OCI-LY7 (cell line): Measurements from ENCODE around the gene ELL. TPM values are rescaled to one million over a fixed set of nuclear protein-coding genes. Genes with fewer than 3 reads are reported as not detected.

ENCODE experiments used
- BruUV-seq: library from RNA; stranded (reverse); fragments of 400-500 nt; replicated peaks from 2 replicates; lab custom pipeline; 2021; lab: Mats Ljungman, UMichigan
- CTCF ChIA-PET: fragments of 300-600 bp; sonication (Branson Sonifier 250); formaldehyde crosslinking; loops from one replicate; lab custom pipeline; 2022; ENCODE audit warnings: antibody characterized with exemption; ENCODE audit not compliant: unreplicated experiment; lab: Charles Lee
- POLR2A ChIA-PET: fragments of 300-600 bp; sonication (Branson Sonifier 250); formaldehyde crosslinking; loops from one replicate; lab custom pipeline; 2022; ENCODE audit warnings: antibody characterized with exemption; lab: Charles Lee
- DNase-seq: peaks from one replicate; pipeline ENCODE4 v3.0.0-alpha.2; 2015; ENCODE audit warnings: low spot score
- H2AFZ ChIP-seq: fragments of 200-600 bp; sonication (generic), shearing (Covaris generic); 2 replicates; pipeline ENCODE4 v1.6.1; 2014; ENCODE audit warnings: mild to moderate bottlenecking, antibody characterized with exemption, low read length, moderate library complexity
- H3K27ac ChIP-seq: fragments of 200-600 bp; sonication (generic); 2 replicates; pipeline ENCODE4 v1.5.1; 2014; ENCODE audit warnings: mixed run types, low read depth, mild to moderate bottlenecking, moderate library complexity, low read length, inconsistent platforms; ENCODE audit not compliant: poor library complexity, severe bottlenecking
- H3K36me3 ChIP-seq: fragments of 200-600 bp; sonication (generic); 2 replicates; pipeline ENCODE4 v1.6.1; 2014; ENCODE audit warnings: mild to moderate bottlenecking, antibody characterized with exemption, low read length, moderate library complexity, mixed read lengths; ENCODE audit not compliant: insufficient read depth
- H3K4me1 ChIP-seq: fragments of 200-600 bp; sonication (generic); 2 replicates; pipeline ENCODE4 v1.5.1; 2014; ENCODE audit warnings: mild to moderate bottlenecking, low read length; ENCODE audit not compliant: insufficient read depth, poor library complexity, severe bottlenecking
- H3K4me2 ChIP-seq: fragments of 200-600 bp; sonication (generic); 2 replicates; pipeline ENCODE4 v1.6.1; 2014; ENCODE audit warnings: mild to moderate bottlenecking, low read length
- H3K4me3 ChIP-seq: fragments of 200-600 bp; sonication (generic); 2 replicates; pipeline ENCODE4 v1.5.1; 2014; ENCODE audit warnings: mild to moderate bottlenecking, low read depth, low read length; ENCODE audit not compliant: poor library complexity, severe bottlenecking
- H3K79me2 ChIP-seq: fragments of 200-600 bp; sonication (generic); 2 replicates; pipeline ENCODE4 v1.6.1; 2016; ENCODE audit warnings: low read depth, mild to moderate bottlenecking, low read length, moderate library complexity, mixed read lengths; ENCODE audit not compliant: insufficient read depth
- H3K9me2 ChIP-seq: fragments of 200-600 bp; sonication (generic); 2 replicates; pipeline ENCODE4 v1.6.1; 2016; ENCODE audit warnings: mild to moderate bottlenecking, low read length, mixed read lengths; ENCODE audit not compliant: insufficient read depth
- H3K9me3 ChIP-seq: fragments of 200-600 bp; sonication (generic); 2 replicates; pipeline ENCODE4 v1.6.1; 2014; ENCODE audit warnings: mild to moderate bottlenecking, mixed run types, low read length, mixed read lengths
- H4K20me1 ChIP-seq: fragments of 200-600 bp; sonication (generic); 2 replicates; pipeline ENCODE4 v1.6.1; 2014; ENCODE audit warnings: mild to moderate bottlenecking, antibody characterized with exemption, low read length, moderate library complexity, mixed read lengths; ENCODE audit not compliant: insufficient read depth
- EZH2phosphoT487 ChIP-seq: fragments of 200-600 bp; sonication (generic); IDR thresholded peaks from 2 replicates; pipeline ENCODE4 v1.6.1; 2018; ENCODE audit warnings: low read depth, borderline replicate concordance, mild to moderate bottlenecking, mixed run types, antibody characterized with exemption, low read length, moderate library complexity, mixed read lengths
- intact Hi-C: fragments of 100-400 bp; cut with micrococcal nuclease; formaldehyde crosslinking; loops from one replicate; pipeline ENCODE4 v1.10.0; 2022; ENCODE audit not compliant: unreplicated experiment
- total RNA-seq, 2 experiments: library from RNA; depleted of rRNA in 1 of 2; stranded (reverse); fragments of >200 nt in 1 of 2; shearing (Covaris generic) in 1 of 2; gene quantifications; 2 replicates each; pipeline ENCODE4 v1.2.3, GENCODE V29; 2014 to 2022
- TF ChIP-seq, protein P1 (sequence below): fragments of 200-600 bp; sonication (generic); conservative IDR thresholded peaks from 2 replicates; pipeline ENCODE4 v1.5.1; 2014; ENCODE audit warnings: mild to moderate bottlenecking, antibody characterized with exemption, low read length, moderate library complexity, mixed read lengths

Gene ELL
- total RNA-seq, 2 experiments from 2014 or later: 14.4 to 24.6 TPM

DNA sequence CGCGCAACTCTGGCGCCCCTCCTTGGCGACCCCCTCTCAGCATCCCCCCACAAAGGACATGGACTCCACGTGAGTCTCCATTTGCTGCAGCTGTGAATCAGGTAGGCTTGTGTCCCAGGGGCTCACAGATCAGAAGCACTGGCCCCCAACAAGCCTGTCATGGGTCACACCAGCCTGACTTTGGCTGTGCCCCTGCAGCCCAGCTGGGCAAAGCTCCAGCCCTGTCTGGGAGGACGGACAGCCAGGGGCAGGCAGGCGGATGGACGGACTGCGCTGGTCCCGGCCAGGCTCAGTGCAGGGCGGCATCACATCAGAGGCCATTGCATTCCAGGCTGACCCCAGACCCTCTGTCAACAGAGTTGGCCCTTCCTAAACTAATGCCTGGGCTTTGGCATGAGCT, 55.5 kb downstream of the ELL start:
- POLR2A ChIA-PET: interaction anchor here (0.6 kb wide), 2 partner anchors 9 to 583 kb away, joined by 3 read pairs; no protein-coding TSS in a partner anchor
- intact Hi-C loops: no loop called here
- Histone ChIP-seq H3K79me2 (no peaks in the 10 kb centered on the region), H2AFZ (no peak overlapping the region), H3K4me3 (no peak overlapping the region), H3K9me3 (no peaks in the 10 kb centered on the region), H3K9me2 (no peaks in the 10 kb centered on the region), H4K20me1 (no peaks in the 10 kb centered on the region), H3K36me3 (peaks cover 24% of the 10 kb centered on the region; the same call in 1 of the 2 replicates), H3K4me2 (no peak overlapping the region), H3K4me1 (no peaks in the 10 kb centered on the region), H3K27ac (no peak overlapping the region)
- TF ChIP-seq, protein P1, sequence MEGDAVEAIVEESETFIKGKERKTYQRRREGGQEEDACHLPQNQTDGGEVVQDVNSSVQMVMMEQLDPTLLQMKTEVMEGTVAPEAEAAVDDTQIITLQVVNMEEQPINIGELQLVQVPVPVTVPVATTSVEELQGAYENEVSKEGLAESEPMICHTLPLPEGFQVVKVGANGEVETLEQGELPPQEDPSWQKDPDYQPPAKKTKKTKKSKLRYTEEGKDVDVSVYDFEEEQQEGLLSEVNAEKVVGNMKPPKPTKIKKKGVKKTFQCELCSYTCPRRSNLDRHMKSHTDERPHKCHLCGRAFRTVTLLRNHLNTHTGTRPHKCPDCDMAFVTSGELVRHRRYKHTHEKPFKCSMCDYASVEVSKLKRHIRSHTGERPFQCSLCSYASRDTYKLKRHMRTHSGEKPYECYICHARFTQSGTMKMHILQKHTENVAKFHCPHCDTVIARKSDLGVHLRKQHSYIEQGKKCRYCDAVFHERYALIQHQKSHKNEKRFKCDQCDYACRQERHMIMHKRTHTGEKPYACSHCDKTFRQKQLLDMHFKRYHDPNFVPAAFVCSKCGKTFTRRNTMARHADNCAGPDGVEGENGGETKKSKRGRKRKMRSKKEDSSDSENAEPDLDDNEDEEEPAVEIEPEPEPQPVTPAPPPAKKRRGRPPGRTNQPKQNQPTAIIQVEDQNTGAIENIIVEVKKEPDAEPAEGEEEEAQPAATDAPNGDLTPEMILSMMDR: no peak
- TF ChIP-seq EZH2phosphoT487: no peak
- no peak for DNase-seq
- no TSS peak for BruUV-seq
- CTCF ChIA-PET: no interaction called here

DNA sequence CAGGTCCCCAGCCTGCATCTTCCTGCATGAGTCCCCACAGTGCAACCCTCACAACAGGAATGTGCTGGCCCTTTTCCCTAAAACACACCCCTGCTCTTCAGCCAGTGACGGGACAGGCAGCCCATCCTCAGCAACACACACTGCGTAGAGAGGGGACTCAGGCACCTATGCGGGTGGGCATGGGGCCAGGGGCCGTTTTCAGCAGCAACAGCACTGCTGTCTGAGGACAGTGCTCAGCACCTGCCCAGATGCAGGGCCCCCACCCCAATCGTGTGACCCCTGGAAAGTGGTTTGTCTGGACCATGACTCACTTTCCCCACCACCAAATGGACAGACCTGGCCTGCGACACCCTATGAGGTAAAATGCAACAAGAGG, 55.9 kb downstream of the ELL start:
- H2AFZ ChIP-seq: no peak overlapping the region
- ChIA-PET POLR2A (no interaction called here), CTCF (no interaction called here)
- H3K4me1 ChIP-seq: no peaks in the 10 kb centered on the region
- peaks cover 27% of the 10 kb centered on the region; the same call in 1 of the 2 replicates for H3K36me3 ChIP-seq
- no peaks in the 10 kb centered on the region for H3K79me2 ChIP-seq
- DNase-seq: no peak
- H3K9me3 ChIP-seq: no peaks in the 10 kb centered on the region
- no peak for TF ChIP-seq EZH2phosphoT487
- TF ChIP-seq, protein P1: no peak
- H3K4me2 ChIP-seq: no peak overlapping the region
- no peaks in the 10 kb centered on the region for H3K9me2 ChIP-seq
- no peaks in the 10 kb centered on the region for H4K20me1 ChIP-seq
- no TSS peak for BruUV-seq
- intact Hi-C loops: no loop called here
- no peak overlapping the region for H3K27ac ChIP-seq
- H3K4me3 ChIP-seq: no peak overlapping the region

DNA sequence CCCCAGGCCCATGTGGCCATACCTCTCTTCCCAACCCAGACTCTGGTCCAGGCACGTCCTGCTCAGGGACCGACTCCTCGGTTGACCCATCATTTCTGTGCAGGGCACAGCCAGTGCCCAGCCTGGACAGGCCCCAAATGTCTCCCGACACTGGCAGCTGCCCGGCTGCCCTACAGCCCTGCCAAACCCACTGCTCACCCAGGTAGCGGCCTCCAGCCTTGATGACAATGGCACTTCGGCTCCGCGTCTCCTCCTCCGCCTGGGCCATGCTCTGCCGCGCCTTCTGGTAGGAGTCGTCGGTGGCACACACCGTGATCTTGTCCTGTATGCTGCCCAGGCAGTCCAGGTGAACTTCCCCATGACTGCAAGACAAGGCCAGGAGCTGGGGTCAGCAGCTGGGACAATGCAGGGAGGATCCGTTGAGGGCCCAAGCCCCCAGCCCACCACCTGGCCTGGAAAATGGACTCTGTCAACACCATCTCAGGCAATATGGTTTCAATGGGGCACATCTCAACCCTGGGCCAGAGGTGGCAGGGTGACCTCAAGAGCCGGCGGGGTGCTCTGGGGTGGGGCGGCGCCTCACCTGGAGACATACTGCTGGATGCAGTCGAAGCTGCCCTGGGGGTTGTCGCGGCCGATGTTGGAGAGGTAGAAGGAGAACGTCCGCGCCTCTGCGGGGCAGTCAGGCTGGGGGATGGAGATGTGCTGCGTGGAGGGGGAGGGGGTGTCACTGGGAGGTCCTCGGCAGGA, 56.5 kb downstream of the ELL start:
- no peaks in the 10 kb centered on the region for H3K79me2 ChIP-seq
- H3K9me2 ChIP-seq: no peaks in the 10 kb centered on the region
- H4K20me1 ChIP-seq: no peaks in the 10 kb centered on the region
- H3K4me1 ChIP-seq: no peaks in the 10 kb centered on the region
- H3K4me2 ChIP-seq: no peak overlapping the region
- TF ChIP-seq EZH2phosphoT487: no peak
- TF ChIP-seq, protein P1: no peak
- CTCF ChIA-PET: no interaction called here
- no peak overlapping the region for H3K27ac ChIP-seq
- no peak for DNase-seq
- no peak overlapping the region for H3K4me3 ChIP-seq
- no peak overlapping the region for H2AFZ ChIP-seq
- peaks cover 27% of the 10 kb centered on the region; the same call in 1 of the 2 replicates for H3K36me3 ChIP-seq
- no TSS peak for BruUV-seq
- POLR2A ChIA-PET: no interaction called here
- intact Hi-C loops: no loop called here
- no peaks in the 10 kb centered on the region for H3K9me3 ChIP-seq
